OCI-LY3 (cell line): ENCODE data around the gene CLEC4D.

Experiments used
- EZH2phosphoT487 ChIP-seq: fragments of 200-600 bp; shearing (Covaris generic); IDR thresholded peaks from 2 replicates; pipeline ENCODE4 v1.6.1; 2018; ENCODE audit warnings: antibody characterized with exemption, mixed run types, low read depth
- TF ChIP-seq, protein P1 (sequence below): fragments of 200-600, 300-600 bp; sonication (generic); IDR thresholded peaks from 2 replicates; pipeline ENCODE4 v1.5.1; 2014; ENCODE audit warnings: antibody characterized with exemption, low read length, low read depth

DNA sequence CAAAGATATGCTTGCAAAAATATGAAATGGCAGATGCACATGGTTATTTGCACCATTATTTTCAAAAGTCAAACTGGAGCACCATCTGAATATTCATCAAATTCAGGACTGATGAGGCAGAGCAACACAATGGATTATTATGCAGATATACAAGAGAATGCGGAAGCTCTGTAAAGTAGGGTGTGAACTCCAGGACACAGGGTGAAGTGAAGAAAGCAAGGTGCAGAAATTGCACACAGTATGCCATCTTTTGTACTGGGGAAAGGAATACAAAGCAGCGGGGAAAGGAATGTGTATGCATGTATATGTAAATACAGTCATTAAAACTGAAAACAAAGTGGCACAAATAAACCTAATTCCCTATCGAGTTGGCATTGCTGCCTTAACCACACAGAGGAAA, 50.1 kb downstream of the CLEC4D start:
- TF ChIP-seq, protein P1, sequence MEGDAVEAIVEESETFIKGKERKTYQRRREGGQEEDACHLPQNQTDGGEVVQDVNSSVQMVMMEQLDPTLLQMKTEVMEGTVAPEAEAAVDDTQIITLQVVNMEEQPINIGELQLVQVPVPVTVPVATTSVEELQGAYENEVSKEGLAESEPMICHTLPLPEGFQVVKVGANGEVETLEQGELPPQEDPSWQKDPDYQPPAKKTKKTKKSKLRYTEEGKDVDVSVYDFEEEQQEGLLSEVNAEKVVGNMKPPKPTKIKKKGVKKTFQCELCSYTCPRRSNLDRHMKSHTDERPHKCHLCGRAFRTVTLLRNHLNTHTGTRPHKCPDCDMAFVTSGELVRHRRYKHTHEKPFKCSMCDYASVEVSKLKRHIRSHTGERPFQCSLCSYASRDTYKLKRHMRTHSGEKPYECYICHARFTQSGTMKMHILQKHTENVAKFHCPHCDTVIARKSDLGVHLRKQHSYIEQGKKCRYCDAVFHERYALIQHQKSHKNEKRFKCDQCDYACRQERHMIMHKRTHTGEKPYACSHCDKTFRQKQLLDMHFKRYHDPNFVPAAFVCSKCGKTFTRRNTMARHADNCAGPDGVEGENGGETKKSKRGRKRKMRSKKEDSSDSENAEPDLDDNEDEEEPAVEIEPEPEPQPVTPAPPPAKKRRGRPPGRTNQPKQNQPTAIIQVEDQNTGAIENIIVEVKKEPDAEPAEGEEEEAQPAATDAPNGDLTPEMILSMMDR = no peak
- no peak for TF ChIP-seq EZH2phosphoT487
